GM21447 (cell line): Measurements from ENCODE around the gene ZNF367.
"Not testable (repeated sequence)": the region's sequence is repeated elsewhere in the genome, so short reads cannot be mapped to it uniquely, and the experiment has no call there.

ENCODE experiments used
- ATAC-seq: cut with Tn5 transposase; IDR thresholded peaks from one replicate; pipeline ENCODE4 v1.9.1; 2021; ENCODE audit not compliant: unreplicated experiment

The ZNF367 gene

DNA sequence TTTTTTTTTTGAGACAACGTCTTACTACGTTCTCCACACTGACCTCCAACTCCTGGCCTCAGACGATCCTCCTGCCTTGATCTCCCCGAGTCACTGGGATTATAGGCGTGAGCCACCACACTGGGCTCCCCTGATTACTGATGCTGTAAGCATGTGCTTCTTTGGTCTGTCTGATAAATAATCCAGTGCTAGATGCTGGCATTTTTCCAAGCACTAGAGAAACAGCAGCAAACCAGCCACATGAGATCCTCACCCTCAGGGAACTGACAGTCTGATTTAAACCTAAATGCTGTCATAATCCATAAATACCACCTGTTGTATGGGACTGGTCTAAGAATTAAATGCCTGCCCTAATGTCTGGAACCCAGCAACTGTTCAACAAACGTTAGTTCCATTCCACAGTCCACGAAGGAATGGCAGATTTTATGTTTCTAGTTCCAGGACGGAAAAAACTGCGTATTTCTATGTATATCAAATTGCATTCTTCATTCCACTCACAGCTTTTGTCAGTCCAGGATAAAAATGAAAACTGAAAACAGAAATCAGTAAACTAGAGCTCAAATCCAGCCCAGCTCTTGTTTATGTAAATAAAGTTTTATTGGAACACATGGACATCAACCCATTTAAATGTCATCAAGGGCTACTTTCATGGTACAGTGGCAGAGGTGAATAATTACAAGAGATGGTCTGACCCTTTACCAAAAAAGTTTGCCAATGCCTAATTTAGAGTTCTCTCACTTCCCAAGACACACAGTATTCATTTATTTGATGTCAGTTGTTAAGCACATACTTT is 54.8 kb downstream of the ZNF367 start:
- ATAC-seq, result no peak

DNA sequence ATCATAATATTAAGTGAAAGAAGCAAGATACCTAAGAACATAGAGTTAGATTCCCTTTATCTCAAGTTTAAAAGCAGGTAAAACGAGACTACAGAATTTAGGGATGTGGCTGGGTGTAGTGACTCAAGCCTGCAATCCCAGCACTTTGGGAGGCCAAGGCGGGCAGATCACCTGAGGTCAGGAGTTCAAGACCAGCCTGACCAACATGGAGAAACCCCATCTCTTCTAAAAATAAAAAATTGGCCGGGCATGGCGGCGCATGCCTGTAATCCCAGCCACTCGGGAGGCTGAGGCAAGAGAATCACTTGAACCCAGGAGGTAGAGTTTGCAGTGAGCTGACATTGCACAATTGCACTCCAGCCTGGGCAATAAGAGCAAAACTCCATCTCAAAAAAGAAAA is 56.1 kb downstream of the ZNF367 start:
- ATAC-seq, result not testable (repeated sequence)

DNA sequence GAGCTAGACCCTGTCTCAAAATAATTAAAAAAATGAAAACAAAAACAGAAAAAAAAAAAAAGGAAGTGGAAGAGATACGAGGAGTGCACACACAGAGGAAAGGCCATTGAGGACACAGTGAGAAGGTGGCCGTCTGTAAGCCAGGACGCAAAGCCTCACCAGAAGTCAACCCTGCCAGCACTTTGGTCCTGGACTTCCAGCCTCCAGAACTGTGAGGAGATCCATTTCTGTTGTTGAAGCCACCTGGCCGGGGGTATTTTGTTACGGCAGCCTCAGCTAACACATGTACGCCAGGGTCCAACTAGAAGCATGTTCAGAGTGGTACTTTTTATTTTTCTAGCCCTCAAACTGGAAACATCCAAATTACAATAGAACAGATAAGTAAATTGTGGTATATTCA is 56.5 kb downstream of the ZNF367 start:
- ATAC-seq, result no peak

DNA sequence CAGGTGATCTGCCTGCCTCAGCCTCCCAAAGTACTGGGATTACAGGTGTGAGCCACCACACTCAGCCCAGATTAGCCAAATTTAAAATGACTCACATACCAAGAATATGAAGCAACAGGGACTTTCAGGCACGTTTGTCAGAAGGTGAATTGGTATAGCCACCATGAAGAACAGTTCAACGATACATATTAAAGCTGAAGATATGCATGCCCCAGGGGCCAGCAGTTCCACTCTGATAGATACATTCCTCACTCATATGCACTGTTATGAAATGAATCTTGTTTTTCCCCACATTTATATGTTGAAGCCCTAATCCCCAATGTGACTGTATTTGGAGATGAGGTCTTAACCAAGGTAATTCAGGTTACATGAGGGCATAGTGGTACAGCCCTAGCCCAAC is 57.2 kb downstream of the ZNF367 start:
- ATAC-seq, result no peak

DNA sequence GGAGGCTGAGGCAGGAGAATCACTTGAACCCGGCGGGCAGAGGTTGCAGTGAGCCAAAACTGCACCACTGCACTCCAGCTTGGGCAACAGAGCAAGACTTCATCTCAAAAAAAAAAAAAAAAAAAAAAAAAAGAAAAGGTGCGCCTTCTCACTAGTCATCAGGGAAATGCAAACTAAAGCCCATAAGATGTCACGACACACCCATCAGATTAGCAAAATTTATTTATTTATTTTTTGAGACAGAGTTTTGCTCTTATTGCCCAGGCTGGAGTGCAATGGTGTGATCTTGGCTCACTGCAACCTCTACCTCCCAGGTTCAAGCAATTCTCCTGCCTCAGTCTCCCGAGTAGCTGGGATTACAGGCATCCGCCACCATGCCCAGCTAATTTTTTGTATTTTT is 57.6 kb downstream of the ZNF367 start:
- ATAC-seq, result not testable (repeated sequence)

DNA sequence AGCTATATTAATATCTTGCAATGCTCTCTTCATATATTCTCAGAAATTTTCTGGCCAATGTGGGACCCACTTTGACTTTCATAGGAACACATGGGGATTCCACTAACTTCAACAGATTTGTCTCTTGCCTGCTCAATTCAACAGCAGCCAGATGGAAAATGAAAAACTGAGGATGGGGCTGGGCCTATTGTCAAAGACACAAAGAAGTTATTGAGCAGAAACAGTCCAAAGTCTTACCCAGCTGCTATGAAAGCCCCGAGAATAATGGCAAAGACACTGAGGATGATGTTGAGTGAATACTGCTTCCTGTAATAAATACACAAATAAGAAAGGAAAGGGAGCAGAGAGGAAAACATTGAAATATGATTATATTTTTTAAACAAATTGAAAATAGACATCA is 67.3 kb downstream of the ZNF367 start:
- no peak for ATAC-seq

DNA sequence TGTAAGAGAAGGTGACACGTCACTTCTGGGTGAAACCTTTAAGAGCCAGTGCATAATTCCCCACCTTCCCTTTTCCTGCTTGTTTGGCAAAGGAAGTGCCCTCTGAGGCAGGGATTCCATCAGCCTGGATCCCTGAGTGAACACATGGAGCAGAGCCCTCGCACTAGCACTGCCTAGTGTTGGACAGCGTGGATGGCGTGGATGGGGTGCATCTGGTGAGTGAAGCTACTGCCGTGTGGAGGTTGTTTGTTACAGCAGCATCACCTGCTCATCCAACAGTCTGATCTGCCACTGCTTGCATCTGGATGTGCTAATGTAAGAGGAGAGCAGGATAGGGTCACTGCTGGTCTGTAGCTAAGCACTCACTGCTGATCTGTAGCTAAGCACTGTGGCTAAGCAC is 69.9 kb downstream of the ZNF367 start:
- no peak for ATAC-seq

DNA sequence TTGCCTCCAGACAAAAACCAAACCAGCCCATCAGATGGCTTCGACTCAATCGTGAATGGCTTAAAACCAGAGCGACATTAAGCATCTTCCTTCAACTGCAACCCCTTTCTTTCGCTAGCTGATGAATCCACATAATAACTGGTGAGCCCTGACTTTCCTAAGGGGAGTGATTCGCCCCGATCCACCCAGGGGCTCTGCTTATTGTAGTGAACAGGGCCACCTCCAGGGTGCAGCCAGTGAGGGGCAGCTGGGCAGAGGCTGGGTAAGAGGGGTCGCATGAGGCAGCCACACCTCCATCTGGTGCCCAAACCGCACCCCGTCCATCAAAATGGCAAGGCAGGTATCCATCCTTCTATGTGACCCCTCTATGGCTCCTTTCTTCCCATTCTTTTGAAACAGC is 72.6 kb downstream of the ZNF367 start:
- ATAC-seq, result no peak

DNA sequence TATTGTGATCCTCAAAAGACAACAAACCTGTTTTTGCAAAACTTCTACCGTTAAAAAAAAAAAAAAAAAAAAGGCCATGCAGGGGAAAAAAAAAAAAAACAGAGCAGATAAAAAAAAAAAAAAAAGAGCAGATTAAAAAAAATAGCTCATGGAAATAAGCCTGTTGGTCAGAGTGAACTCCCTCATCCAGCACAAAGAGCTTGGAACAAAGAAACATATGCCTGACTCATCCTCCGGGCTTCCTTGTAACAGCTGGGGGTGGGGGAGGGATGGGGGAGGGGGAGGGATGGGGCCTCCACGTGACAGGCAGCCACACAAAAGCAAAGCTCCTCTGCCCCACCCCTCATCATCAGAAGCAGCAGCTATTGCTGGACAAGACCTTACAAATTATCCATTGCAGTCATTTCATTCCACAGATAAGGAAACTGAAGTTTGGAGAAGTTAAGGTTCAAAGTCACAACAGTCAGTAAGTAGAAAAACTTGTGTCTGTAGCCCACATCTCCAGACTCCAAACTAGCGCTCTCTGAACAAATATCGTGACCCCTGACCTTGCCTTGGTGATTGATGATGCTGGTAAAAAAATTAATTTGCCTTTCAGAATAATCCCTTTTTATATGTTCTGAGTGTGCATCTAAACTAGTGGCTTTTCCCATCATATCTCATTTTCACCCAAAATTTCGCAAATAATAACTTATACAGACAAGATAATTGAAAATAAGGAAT is 73.6 kb downstream of the ZNF367 start:
- ATAC-seq, result no peak

DNA sequence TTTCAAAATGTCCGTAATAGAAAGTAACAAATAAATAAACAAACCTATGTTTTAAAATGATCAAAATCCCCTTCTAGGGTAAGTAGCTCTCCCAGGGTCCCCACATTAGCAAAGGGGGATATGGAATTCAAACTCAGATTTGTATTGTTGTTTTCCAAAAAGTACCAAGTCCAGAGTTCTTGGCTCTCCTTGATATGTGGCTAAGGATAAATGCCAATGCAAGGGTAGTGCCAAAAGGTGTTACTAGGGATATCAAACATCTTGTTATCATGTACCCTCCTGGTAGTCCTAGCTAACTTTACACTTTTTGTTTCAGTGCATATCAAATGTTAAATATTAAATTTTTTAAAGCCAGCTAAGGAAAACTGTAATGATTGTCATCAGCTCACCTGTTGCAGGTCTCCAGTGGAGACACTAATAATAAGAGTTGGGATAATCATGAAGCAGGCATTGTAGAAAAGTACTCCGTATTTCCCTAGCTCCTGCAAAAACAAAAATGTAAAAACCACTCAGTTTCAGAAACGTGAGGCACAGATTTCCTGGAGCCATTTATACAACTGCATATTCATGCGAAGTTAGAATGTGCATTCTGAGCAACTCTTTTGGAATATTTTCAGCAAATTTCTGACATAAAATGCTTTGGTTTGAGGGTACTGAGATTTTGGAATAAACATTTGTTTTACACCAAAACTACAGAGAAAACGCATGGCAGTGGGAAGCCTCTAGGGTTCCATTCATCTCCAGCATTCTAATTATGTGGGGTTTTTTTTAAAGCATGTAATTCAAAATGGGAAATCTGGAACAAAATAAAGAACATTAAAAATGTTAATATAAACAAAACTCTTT is 74.4 kb downstream of the ZNF367 start:
- ATAC-seq, result no peak

DNA sequence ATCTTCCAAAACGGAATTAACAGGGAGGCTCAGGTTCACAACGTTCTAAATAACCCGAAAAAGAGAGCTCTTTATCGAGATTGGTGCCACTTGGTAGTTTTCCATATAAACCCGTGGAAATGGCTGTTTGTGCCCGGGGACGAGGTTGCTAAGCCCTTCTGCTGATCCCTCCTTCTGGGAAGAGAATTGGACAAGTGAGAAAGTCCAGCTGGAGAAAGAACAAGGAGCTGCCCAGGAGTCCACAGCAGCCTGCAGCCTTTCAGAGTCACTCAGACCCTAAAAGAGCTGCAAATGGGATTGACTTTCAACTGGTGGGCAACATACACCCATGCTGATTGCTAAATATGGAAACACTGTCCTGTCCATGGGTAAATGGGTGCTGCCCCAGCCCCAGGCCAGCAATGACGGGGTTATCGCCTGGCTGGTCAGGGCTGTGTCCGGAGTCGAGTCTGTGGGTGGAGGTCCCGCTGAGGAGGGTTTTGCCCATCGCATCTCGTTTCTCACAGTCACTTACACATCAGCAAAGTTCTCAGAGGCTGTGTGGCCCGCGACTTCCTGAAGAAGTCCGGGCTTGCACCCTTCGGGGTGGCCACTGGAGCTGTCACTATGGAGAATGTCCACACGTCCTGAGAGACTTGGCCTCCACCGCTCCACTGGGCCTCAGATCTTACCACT is 75.5 kb downstream of the ZNF367 start:
- no peak for ATAC-seq

DNA sequence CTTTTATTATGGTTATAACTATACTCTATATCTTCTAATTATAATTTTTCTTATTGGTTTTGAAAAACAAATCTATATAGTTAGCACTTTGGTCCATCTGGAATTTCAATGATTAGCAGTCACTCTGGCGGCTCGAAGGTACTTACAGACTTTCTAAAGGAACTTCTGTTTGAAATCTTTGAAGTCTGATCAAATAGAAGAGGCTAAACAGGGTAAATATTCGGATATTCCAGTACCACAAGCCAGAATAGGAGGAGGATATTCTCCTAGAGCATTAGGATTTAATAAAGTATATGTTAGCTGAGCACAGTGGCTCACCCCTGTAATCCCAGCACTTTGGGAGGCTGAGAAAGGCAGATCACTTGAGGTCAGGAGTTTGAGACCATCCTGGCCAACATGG is 77.5 kb downstream of the ZNF367 start:
- ATAC-seq, result no peak

DNA sequence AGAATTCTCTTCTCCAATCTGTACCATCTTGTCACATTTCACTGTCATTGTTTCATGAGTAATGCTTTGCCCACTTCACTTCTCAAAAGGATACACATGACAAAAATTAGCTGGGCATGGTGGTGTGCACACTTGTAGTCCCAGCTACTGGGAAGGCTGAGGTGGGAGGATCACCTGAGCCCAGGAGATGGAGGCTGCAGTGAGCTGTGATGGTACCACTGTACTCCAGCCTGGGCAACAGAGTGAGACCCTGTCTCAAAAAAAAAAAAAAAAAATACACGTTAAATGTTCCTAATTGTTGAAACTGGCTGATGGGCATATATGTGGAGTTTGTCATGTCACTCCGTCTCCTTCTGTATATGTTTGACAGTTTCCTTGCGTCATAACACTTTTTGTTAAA is 79.9 kb downstream of the ZNF367 start:
- ATAC-seq, result no peak
